HG03354 (cell line): ENCODE results near the gene KIF23.
"Not testable (repeated sequence)": the region's sequence is repeated elsewhere in the genome, so short reads cannot be mapped to it uniquely, and the experiment has no call there.

ENCODE experiments used
- ATAC-seq: cut with Tn5 transposase; IDR thresholded peaks from one replicate; pipeline ENCODE4 v1.9.1; 2021; ENCODE audit warnings: mild to moderate bottlenecking; ENCODE audit not compliant: unreplicated experiment, poor library complexity, severe bottlenecking

KIF23 gene

GRCh38 chr15:69413822-69414700 lies at the start of gene KIF23:
KIF23 (plus strand) TSS chr15:69414349; CDS start chr15:69414466, 117 bp downstream.
- peak; percentile 96 for ATAC-seq

GRCh38 chr15:69367236-69367635 lies 46.9 kb upstream of the KIF23 start:
- ATAC-seq: no peak

GRCh38 chr15:69369631-69370030 lies 44.5 kb upstream of the KIF23 start:
- ATAC-seq: no peak

GRCh38 chr15:69373406-69373805 lies 40.7 kb upstream of the KIF23 start:
- ATAC-seq: no peak

DNA sequence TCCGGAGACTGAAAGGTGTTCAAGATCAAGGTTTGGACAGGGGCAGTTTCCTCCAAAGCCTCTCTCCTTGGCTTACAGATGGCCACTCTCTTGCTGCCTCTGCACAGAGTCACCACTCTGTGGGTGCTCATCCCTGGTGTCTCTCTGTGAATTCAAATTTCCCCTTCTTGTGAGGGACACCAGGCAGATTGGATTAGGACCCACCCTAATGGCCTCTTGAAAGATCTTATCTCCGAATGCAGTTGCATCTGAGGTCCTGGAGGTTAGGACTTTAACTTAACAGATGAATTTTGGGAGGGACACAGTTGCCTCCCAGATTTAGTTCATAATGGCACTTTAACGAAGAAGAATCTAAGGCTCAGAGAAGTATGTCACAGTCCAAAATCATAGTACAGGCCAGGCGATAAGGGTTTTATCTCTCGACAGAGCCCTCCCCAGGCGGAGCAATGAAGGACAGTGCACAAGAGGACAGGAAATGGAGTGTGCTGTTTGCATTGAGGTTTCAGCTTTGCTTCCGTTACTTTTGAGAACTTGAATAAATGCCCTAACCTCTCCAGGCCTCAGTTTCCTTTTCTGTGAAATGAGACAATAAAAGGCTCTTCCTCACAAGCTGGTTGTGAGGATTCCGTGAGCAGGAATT lies 38.9 kb upstream of the KIF23 start:
- no peak for ATAC-seq

DNA sequence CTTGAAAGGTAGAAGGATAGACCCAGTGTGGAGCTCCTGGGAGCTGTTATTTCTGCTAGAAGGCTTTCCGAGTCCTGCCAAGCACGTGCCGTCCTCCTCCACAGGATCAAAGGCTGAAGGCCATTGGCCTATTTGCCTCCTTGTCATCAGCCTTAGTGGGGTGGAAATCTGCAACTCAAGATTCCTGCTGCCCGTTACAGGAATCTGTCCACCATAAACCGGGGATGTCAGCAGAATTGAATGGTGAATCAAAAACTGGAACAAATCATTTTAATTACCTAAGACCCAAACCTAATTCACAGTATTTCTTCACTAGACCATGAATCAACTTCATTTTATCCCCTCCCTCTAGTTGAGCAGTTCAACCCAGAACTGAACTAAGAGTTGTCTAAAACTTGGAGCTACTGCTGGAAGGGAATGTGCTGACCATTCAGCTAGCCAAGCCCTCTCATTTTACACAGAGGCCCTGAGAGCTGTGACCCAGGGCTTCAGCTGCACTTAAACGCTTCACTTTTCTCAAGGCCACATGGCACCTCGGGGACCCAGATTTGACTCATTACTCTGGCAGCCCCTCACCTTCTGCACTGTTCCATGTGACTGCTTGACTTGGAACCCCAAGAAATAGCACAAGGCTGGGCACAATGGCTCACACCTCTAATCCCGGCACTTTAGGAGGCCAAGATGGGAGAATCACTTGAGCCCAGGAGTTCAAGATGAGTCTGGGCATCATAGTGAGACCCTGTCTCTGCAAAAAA lies 36.8 kb upstream of the KIF23 start:
- ATAC-seq: no peak

- ATAC-seq: no peak
Measured at GRCh38 chr15:69380100-69380725, 33.9 kb upstream of the KIF23 start.

DNA sequence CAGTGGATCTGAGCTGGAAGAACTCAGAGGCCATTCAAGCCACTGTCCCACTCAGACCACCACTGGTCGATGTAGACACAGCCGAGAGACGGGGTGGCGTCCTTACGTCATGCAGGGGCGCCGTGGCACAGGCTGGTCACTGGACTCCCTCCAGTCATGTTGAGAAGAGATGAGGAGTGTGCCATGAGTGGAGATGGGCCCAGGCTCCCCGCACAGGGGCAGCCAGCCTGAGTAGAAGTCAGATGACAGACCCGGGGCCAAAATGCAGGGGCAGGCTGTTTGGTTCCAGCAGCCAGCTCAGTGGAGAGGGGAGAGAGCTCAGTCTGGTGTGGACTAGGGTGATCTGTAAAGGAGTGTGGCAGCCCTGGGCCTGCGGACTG lies 33.4 kb upstream of the KIF23 start:
- no peak for ATAC-seq

GRCh38 chr15:69382176-69382575 lies 32.0 kb upstream of the KIF23 start:
- ATAC-seq: not testable (repeated sequence)

DNA sequence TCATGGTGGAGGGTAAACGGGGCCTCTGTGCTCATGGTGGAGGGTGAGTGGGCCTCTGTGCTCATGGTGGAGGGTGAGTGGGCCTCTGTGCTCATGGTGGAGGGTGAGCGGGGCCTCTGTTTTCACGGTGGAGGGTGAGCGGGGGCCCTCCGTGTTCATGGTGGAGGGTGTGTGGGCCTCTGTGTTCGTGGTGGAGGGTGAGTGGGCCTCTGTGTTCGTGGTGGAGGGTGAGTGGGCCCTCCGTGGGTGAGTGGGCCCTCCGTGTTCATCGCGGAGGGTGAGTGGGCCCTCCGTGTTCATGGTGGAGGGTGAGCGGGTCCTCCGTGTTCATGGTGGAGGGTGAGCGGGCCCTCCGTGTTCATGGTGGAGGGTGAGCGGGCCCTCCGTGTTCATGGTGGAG lies 30.1 kb upstream of the KIF23 start:
- not testable (repeated sequence) for ATAC-seq

DNA sequence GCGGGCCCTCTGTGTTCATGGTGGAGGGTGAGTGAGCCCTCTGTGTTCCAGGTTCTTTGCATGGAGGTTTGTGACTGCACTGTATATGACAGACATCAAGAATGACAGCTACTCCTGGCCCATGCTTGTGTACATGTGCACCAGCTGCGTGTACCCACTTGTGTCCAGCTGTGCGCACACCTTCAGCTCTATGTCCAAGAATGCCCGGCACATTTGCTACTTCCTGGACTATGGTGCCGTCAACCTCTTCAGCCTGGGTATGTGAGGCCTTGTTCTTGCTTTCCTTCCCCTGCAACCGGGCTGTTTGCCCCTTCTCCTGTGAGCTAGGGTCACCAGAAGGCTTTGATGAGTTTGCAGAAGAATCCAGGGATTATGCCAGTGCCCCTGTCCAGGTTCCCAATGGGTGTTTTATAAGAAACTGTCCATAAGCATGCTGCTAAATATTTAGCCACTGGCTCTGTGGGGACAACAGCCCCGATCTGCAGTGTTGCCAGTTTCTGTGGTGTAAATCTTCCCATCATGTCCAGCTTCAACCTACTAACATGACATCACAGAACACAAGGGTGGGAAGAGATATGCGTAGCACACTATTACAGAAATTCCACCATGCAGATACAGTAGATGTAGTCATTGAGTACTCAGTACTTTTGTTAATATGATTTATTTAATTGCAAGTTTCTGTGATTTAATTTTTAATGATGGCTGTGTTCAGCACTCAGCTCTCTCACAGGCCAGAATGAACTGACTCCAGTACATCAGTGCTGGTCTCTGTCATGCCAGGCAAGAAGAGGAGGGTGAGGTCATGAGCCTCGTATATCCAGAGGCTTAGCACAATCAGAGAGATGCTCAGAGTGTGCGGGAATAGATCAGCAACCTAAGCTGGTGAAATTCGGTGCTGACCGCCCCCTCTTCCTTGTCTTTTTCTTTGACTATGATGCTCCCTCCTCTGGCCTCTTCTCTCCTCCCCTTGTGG lies 29.2 kb upstream of the KIF23 start:
- ATAC-seq: no peak

DNA sequence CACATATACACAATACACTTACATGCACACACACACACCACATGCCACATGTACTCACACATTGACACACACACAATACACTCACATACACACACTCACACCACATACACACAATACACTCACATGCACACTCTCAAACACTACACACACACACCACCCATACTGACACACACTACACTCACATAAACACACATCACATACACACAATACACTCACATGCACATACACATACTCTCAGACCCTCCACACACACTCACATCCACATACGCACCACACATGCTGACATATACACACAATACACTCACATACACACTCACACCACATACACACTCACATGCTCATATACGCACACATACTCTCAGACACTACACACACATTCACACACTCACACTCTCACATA lies 28.3 kb upstream of the KIF23 start:
- ATAC-seq: no peak

GRCh38 chr15:69386284-69386683 lies 27.9 kb upstream of the KIF23 start:
- ATAC-seq: no peak

GRCh38 chr15:69388260-69388705 lies 25.9 kb upstream of the KIF23 start:
- no peak for ATAC-seq

DNA sequence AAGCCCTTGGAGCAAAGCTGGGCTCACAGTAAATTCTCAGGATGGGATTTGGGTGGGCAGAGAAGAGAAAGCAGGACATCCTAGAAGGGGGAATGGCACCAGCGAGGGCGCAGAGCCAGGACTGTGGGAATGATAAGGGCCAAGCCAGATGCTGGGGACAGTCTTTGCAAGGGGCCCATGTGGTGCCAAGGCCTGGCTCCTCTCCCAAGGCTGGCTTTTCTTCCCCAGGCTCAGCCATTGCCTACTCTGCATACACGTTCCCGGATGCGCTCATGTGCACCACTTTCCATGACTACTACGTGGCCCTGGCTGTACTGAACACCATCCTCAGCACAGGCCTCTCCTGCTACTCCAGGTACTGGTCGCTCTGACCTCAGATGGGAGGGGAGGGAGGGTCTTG lies 24.7 kb upstream of the KIF23 start:
- no peak for ATAC-seq

- ATAC-seq: no peak
Measured at GRCh38 chr15:69390575-69390974, 23.6 kb upstream of the KIF23 start.

DNA sequence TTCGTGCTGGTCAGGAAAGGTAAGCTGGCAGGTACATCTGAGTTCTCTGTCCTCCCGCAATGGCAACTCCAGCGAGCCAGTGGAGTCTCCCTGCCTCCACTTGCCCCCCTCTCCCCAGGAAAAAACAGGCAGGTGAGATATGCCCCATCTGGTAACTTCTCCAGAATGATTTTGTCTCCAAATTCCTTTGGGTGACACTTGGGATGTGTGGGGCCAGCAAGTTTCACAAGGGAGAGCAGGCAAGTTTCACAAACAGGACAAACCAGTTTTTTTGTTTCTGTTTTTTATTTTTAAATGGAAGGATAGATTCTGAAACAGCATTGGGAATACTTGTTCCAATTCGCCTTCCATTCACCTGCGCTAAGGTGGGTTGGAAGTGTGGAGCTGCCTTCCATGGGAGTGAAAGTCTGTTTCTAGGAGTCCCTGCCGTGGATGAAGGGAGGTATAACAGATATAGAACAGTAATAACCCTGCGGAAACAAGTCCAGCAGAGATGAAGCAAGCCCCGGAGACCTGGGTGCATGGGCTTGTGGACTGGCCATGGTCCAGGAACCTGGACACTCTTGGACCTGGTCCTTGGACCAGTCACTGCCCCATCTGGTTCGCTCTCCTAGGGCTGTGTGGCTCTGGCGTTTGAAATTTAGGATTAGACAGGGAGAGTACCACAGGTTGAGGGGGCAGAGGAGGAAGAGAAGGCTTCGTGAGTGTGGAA lies 22.9 kb upstream of the KIF23 start:
- no peak for ATAC-seq

DNA sequence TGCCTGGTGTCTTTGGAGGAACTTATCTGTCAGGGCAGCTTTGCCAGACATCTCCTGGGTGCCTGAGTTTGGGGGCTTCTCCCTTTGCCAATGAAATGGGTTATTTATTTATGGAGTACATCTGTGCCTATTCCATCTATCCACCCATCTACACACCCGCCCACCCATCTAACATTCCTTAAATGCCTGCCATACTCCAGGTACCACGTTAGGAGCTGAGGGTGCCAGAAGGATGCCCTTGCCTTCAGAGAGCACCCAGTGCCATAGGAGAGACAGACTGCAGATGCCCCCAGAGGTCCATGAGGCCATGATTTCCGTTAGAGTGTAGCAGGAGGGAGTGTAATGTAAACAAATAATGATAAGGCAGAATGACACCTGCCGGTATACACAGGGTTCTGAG lies 21.8 kb upstream of the KIF23 start:
- ATAC-seq: no peak
